Keratinocyte (primary cell): Measurements from ENCODE around the gene PGAM1. TPM values are rescaled to one million over a fixed set of nuclear protein-coding genes. Genes with fewer than 3 reads are reported as not detected.

Experiments
- DNase-seq: peaks from one replicate; pipeline ENCODE4 v3.0.0-alpha.2; 2011; ENCODE audit warnings: low read depth, missing footprints, low spot score
- FAIRE-seq: peaks from 2 replicates; lab custom pipeline; 2011; peaks lifted over from hg19 to GRCh38; lab: Jason Lieb, UNC
- H2AFZ ChIP-seq: 2 replicates; pipeline ENCODE4 v1.6.0; 2012; ENCODE audit warnings: low read length, control low read depth, inconsistent platforms; ENCODE audit not compliant: control insufficient read depth
- H3K27ac ChIP-seq: 2 replicates; pipeline ENCODE4 v1.5.1; 2011; ENCODE audit warnings: low read length; ENCODE audit not compliant: control insufficient read depth, insufficient read depth
- H3K27me3 ChIP-seq: 3 replicates; pipeline ENCODE4 v1.6.0; 2011; ENCODE audit warnings: low read length; ENCODE audit not compliant: control insufficient read depth, insufficient read depth; ENCODE audit errors: extremely low read depth
- H3K36me3 ChIP-seq, 2 experiments: 2 replicates in 1 of 2; 3 replicates in 1 of 2; pipeline ENCODE4 v1.5.1; 2011; ENCODE audit warnings: low read length in 2 of 2, mild to moderate bottlenecking in 1 of 2; ENCODE audit not compliant: control insufficient read depth in 2 of 2, insufficient read depth in 2 of 2; ENCODE audit errors: extremely low read depth in 1 of 2
- H3K4me1 ChIP-seq: 3 replicates; pipeline ENCODE4 v1.5.1; 2011; ENCODE audit warnings: low read length; ENCODE audit not compliant: control insufficient read depth, insufficient read depth; ENCODE audit errors: extremely low read depth
- H3K4me2 ChIP-seq: 3 replicates; pipeline ENCODE4 v1.6.0; 2011; ENCODE audit warnings: low read depth, low read length; ENCODE audit not compliant: control insufficient read depth, insufficient read depth; ENCODE audit errors: extremely low read depth
- H3K4me3 ChIP-seq, 3 experiments: fragments of 200-600 bp in 1 of 3; sonication (generic) in 1 of 3; 2 replicates in 2 of 3; 3 replicates in 1 of 3; pipeline ENCODE4 v1.5.1; 2011 to 2016; ENCODE audit warnings: low read length in 3 of 3, mild to moderate bottlenecking in 3 of 3, control low read depth in 2 of 3, inconsistent platforms in 1 of 3, low read depth in 1 of 3, mixed read lengths in 1 of 3, mixed run types in 1 of 3, moderate library complexity in 1 of 3; ENCODE audit not compliant: control insufficient read depth in 2 of 3, insufficient read depth in 2 of 3; ENCODE audit errors: extremely low read depth in 1 of 3
- H3K79me2 ChIP-seq: 2 replicates; pipeline ENCODE4 v1.6.0; 2012; ENCODE audit warnings: low read length; ENCODE audit not compliant: control insufficient read depth, insufficient read depth
- H3K9ac ChIP-seq: 3 replicates; pipeline ENCODE4 v1.6.0; 2011; ENCODE audit warnings: low read length; ENCODE audit not compliant: control insufficient read depth, insufficient read depth; ENCODE audit errors: extremely low read depth
- H3K9me1 ChIP-seq: 3 replicates; pipeline ENCODE4 v1.6.0; 2011; ENCODE audit warnings: low read length; ENCODE audit not compliant: control insufficient read depth, insufficient read depth; ENCODE audit errors: extremely low read depth
- H3K9me3 ChIP-seq: 2 replicates; pipeline ENCODE4 v1.5.1; 2012; ENCODE audit warnings: low read depth, low read length; ENCODE audit not compliant: control insufficient read depth
- H4K20me1 ChIP-seq: 3 replicates; pipeline ENCODE4 v1.6.0; 2011; ENCODE audit warnings: low read length; ENCODE audit not compliant: control insufficient read depth, insufficient read depth; ENCODE audit errors: extremely low read depth
- CTCF ChIP-seq, 3 experiments: IDR thresholded peaks in 1 of 3; conservative IDR thresholded peaks in 1 of 3; optimal IDR thresholded peaks in 1 of 3; 2 replicates in 2 of 3; 3 replicates in 1 of 3; pipeline versions ENCODE3 to v1.5.1; 2011; ENCODE audit warnings: low read length in 3 of 3, mild to moderate bottlenecking in 3 of 3, moderate library complexity in 2 of 3, control low read depth in 1 of 3, inconsistent platforms in 1 of 3; ENCODE audit not compliant: insufficient read depth in 2 of 3; ENCODE audit errors: extremely low read depth in 1 of 3
- EZH2 ChIP-seq: IDR thresholded peaks from one replicate; pipeline ENCODE4 v1.6.1; 2012; ENCODE audit warnings: inconsistent platforms, mild to moderate bottlenecking, low read length, moderate library complexity
- dilution Hi-C: fragments of 300-500 bp; cut with MboI; formaldehyde crosslinking; loops from one replicate; pipeline ENCODE4 v1.7.0; 2020; ENCODE audit warnings: low sequenced_read_pairs; ENCODE audit not compliant: extremely low pct_ligation_motif_present
- polyA plus RNA-seq, 5 experiments: library from polyadenylated mRNA; depleted of rRNA in 3 of 5; stranded (reverse) in 3 of 5; stranded (forward) in 1 of 5; unstranded in 1 of 5; fragments of >200 nt; gene quantifications; 1 replicate in 1 of 5; 2 replicates in 3 of 5; 3 replicates in 1 of 5; pipeline versions ENCODE4 v1.2.1 to v1.2.3, GENCODE V29; 2011 to 2012; ENCODE audit warnings: missing spikeins in 2 of 5, low read depth in 1 of 5, low replicate concordance in 1 of 5

The PGAM1 gene
- polyA plus RNA-seq, 1 donor (not counting 4 experiments of a cell fraction or from before 2014, with no cell fraction given) = 624 TPM

- H3K9ac ChIP-seq = no peak overlapping the region
- peaks cover 2% of the 10 kb centered on the region for H3K9me1 ChIP-seq
- H3K36me3 ChIP-seq = peaks cover 25% of the 10 kb centered on the region in 2 experiments
- no peak overlapping the region for H3K4me3 ChIP-seq
- no peak for DNase-seq
- FAIRE-seq = no peak
- TF ChIP-seq CTCF (optimal IDR thresholded peaks at IDR 0.05 in 1 of 3, IDR thresholded peaks at IDR 0.05 in 1 of 3, conservative IDR thresholded peaks at IDR 0.05 in 1 of 3; ENCODE audit: extremely low read depth in 1 of 3, insufficient read depth in 2 of 3, low read length in 3 of 3) (no peak), EZH2 (no peak)
- no peaks in the 10 kb centered on the region for H3K27me3 ChIP-seq
- H3K9me3 ChIP-seq = no peaks in the 10 kb centered on the region
- H3K4me2 ChIP-seq = no peak overlapping the region
- H3K79me2 ChIP-seq = peaks cover 64% of the 10 kb centered on the region
- H3K27ac ChIP-seq = no peak overlapping the region
- dilution Hi-C loops = no loop called here
- H4K20me1 ChIP-seq = no peaks in the 10 kb centered on the region
- peaks cover 16% of the 10 kb centered on the region for H3K4me1 ChIP-seq
- H2AFZ ChIP-seq = no peak overlapping the region
These were observed 24.8 kb downstream of the PGAM1 start for GRCh38 chr10:97450828-97451227.

GRCh38 chr10:97451605-97452004 lies 25.6 kb downstream of the PGAM1 start:
- Histone ChIP-seq H3K79me2 (peaks cover 58% of the 10 kb centered on the region), H3K36me3 (peaks cover 31 to 32% of the 10 kb centered on the region in 2 experiments), H3K27ac (no peak overlapping the region), H3K9ac (no peak overlapping the region), H4K20me1 (no peaks in the 10 kb centered on the region), H3K4me1 (peaks cover 16% of the 10 kb centered on the region), H3K9me1 (peaks cover 2% of the 10 kb centered on the region), H2AFZ (no peak overlapping the region), H3K4me3 (no peak overlapping the region), H3K4me2 (no peak overlapping the region), H3K27me3 (no peaks in the 10 kb centered on the region), H3K9me3 (no peaks in the 10 kb centered on the region)
- no peak for TF ChIP-seq CTCF (optimal IDR thresholded peaks at IDR 0.05 in 1 of 3, IDR thresholded peaks at IDR 0.05 in 1 of 3, conservative IDR thresholded peaks at IDR 0.05 in 1 of 3; ENCODE audit: extremely low read depth in 1 of 3, insufficient read depth in 2 of 3, low read length in 3 of 3)
- no peak for TF ChIP-seq EZH2
- no peak for FAIRE-seq
- dilution Hi-C loops = no loop called here
- no peak for DNase-seq
